Measurements from ENCODE around the gene CTSD. TPM values are rescaled to one million over a fixed set of nuclear protein-coding genes. Genes with fewer than 3 reads are reported as not detected.

Gene CTSD
- total and polyA plus RNA-seq, 4 donors = 310 to 814 (median 553) TPM

- Histone ChIP-seq H3K27ac (ENCODE audit: low read depth in 1 of 2, low read length in 2 of 2) (no peak overlapping the region), H3K9ac (ENCODE audit: low read depth in 1 of 2, low read length in 2 of 2) (no peak overlapping the region), H3K9me3 (ENCODE audit: control insufficient read depth in 4 of 4, low read length in 3 of 4) (peaks cover 0 to 4% (median 1%) of the 10 kb centered on the region in 4 donors), H3K36me3 (ENCODE audit: control insufficient read depth in 4 of 4, insufficient read depth in 3 of 4, low read depth in 1 of 4, low read length in 3 of 4) (no peaks in the 10 kb centered on the region), H3K4me1 (ENCODE audit: control insufficient read depth in 4 of 4, insufficient read depth in 4 of 4, low read length in 3 of 4) (no peaks in the 10 kb centered on the region), H3K27me3 (ENCODE audit: control insufficient read depth in 4 of 4, insufficient read depth in 4 of 4, low read length in 3 of 4) (no peaks in the 10 kb centered on the region), H3K4me3 (ENCODE audit: low read depth in 1 of 3, low read length in 3 of 3) (no peak overlapping the region)
- 80% methylated on average over 5 of the region's 5 CpGs for WGBS
- TF ChIP-seq NR2F2 (IDR thresholded peaks at IDR 0.05) (no peak), YY1 (IDR thresholded peaks at IDR 0.05) (no peak), FOXA1 (IDR thresholded peaks at IDR 0.05) (no peak), EGR1 (IDR thresholded peaks at IDR 0.05; ENCODE audit: low read depth in 2 of 2) (no peak), FOXA2 (IDR thresholded peaks at IDR 0.05) (no peak), RXRA (IDR thresholded peaks at IDR 0.05) (no peak), REST (IDR thresholded peaks at IDR 0.05) (no peak), ZBTB33 (IDR thresholded peaks at IDR 0.05) (no peak), GABPA (IDR thresholded peaks at IDR 0.05 in 1 of 2, conservative IDR thresholded peaks at IDR 0.05 in 1 of 2) (no peak), SP1 (IDR thresholded peaks at IDR 0.05) (no peak), ATF3 (IDR thresholded peaks at IDR 0.05) (no peak), JUND (IDR thresholded peaks at IDR 0.05) (no peak), HNF4G (IDR thresholded peaks at IDR 0.05) (no peak), HNF4A (conservative IDR thresholded peaks at IDR 0.05) (no peak), TAF1 (conservative IDR thresholded peaks at IDR 0.05) (no peak), CTCF (IDR thresholded peaks at IDR 0.05; ENCODE audit: low read depth, low read length, missing input control) (no peak), RAD21 (IDR thresholded peaks at IDR 0.05) (no peak), MAX (IDR thresholded peaks at IDR 0.05) (no peak)
- no peak for DNase-seq (ENCODE audit: low spot score)
These were observed 48.5 kb upstream of the CTSD start for GRCh38 chr11:1812274-1812673.

Measured in liver (tissue), 9 donors.